Tibial artery (tissue), 4 donors: ENCODE measurements around the gene FBXO42.
"Not testable (repeated sequence)": the region's sequence is repeated elsewhere in the genome, so short reads cannot be mapped to it uniquely, and the experiment has no call there.

Experiments used
- DNase-seq, 2 donors: peaks; one replicate each; pipeline ENCODE4 v3.0.0-alpha.2; 2019
- H3K27ac ChIP-seq, 2 donors: fragments of 200-600 bp; sonication (generic) in 1 of 2; 1 replicate in 1 of 2; 2 replicates in 1 of 2; pipeline ENCODE4 v1.5.1; 2018 to 2019; ENCODE audit warnings: mild to moderate bottlenecking in 1 of 2
- H3K27me3 ChIP-seq, 2 donors: fragments of 200-600 bp; sonication (generic) in 1 of 2; one replicate each; pipeline versions ENCODE4 v1.5.1 to v1.6.0; 2016 to 2019
- H3K36me3 ChIP-seq, 3 donors: fragments of 200-600 bp; sonication (generic) in 2 of 3; one replicate each; pipeline ENCODE4 v1.5.1; 2016 to 2019; ENCODE audit warnings: mild to moderate bottlenecking in 2 of 3
- H3K4me1 ChIP-seq, 4 donors: fragments of 200-600 bp; sonication (generic) in 2 of 4; 1 replicate in 3 of 4; 2 replicates in 1 of 4; pipeline ENCODE4 v1.5.1; 2016 to 2019
- H3K4me3 ChIP-seq, 2 donors: fragments of 200-600 bp; sonication (generic) in 1 of 2; 1 replicate in 1 of 2; 2 replicates in 1 of 2; pipeline ENCODE4 v1.5.1; 2018 to 2019; ENCODE audit warnings: mild to moderate bottlenecking in 2 of 2
- H3K9me3 ChIP-seq, 3 donors: fragments of 200-600 bp; sonication (generic) in 1 of 3; one replicate each; pipeline ENCODE4 v1.5.1; 2016 to 2019
- CTCF ChIP-seq, 2 experiments: fragments of 200-600 bp in 1 of 2; fragments of 450-650 bp in 1 of 2; IDR thresholded peaks; one replicate each; pipeline ENCODE4 v1.5.1; 2017 to 2019; ENCODE audit warnings: antibody characterized with exemption in 2 of 2, mild to moderate bottlenecking in 1 of 2, moderate library complexity in 1 of 2
- intact Hi-C: fragments of 100-400 bp; cut with DNase I; formaldehyde crosslinking; loops from one replicate; pipeline ENCODE4 v1.15.0; 2023; ENCODE audit warnings: low total_unique reads

Gene FBXO42

GRCh38 chr1:16218674-16219071 is 133.6 kb downstream of the FBXO42 start:
- H3K36me3 ChIP-seq, result no peaks in the 10 kb centered on the region
- DNase-seq, result no peak
- no peak overlapping the region for H3K27ac ChIP-seq
- no peak for TF ChIP-seq CTCF (IDR thresholded peaks at IDR 0.05)
- intact Hi-C loops, result no loop called here
- no peaks in the 10 kb centered on the region for H3K27me3 ChIP-seq
- no peaks in the 10 kb centered on the region for H3K9me3 ChIP-seq
- peaks cover 0 to 18% (median 13%) of the 10 kb centered on the region in 4 donors for H3K4me1 ChIP-seq
- no peak overlapping the region for H3K4me3 ChIP-seq

DNA sequence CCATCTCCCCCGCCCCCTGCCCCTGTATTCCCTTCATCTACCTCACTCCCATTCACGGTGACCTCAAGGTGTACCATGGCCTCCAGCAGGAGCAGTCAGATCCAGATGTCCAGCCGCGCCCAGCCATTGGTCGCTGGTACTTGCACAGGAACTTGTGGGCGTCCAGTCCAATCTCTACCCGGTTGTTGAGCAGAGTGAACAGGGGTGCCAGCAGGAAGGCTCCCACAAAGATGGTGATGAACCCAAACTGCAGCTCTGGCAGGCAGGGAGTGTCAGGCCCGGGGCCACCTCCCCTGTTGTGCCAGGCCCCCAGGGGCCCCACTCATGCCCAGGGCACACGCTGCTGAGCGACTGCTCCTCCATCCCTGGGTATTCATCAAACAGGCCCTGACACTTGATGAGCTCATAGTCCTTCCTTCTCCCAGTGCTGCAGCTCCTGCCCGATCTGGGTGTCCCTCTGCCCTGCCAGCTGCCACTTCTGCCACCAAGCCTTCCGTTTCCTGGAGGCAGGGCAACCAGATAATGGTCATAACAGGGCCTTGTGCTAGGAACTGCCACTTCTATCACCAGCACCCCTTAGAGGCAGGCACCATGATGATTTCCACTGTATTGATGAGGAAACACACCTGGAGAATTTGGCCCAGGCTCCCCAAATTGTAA is 134.1 kb downstream of the FBXO42 start:
- no peaks in the 10 kb centered on the region for H3K36me3 ChIP-seq
- H3K4me1 ChIP-seq, result peaks cover 0 to 18% (median 13%) of the 10 kb centered on the region in 4 donors
- intact Hi-C loops, result no loop called here
- no peaks in the 10 kb centered on the region for H3K27me3 ChIP-seq
- peak overlapping the region; percentile 41 to 54 for H3K27ac ChIP-seq
- peak overlapping the region; percentile 51 to 54 for H3K4me3 ChIP-seq
- no peak for DNase-seq
- no peaks in the 10 kb centered on the region for H3K9me3 ChIP-seq
- TF ChIP-seq CTCF (IDR thresholded peaks at IDR 0.05), result no peak

DNA sequence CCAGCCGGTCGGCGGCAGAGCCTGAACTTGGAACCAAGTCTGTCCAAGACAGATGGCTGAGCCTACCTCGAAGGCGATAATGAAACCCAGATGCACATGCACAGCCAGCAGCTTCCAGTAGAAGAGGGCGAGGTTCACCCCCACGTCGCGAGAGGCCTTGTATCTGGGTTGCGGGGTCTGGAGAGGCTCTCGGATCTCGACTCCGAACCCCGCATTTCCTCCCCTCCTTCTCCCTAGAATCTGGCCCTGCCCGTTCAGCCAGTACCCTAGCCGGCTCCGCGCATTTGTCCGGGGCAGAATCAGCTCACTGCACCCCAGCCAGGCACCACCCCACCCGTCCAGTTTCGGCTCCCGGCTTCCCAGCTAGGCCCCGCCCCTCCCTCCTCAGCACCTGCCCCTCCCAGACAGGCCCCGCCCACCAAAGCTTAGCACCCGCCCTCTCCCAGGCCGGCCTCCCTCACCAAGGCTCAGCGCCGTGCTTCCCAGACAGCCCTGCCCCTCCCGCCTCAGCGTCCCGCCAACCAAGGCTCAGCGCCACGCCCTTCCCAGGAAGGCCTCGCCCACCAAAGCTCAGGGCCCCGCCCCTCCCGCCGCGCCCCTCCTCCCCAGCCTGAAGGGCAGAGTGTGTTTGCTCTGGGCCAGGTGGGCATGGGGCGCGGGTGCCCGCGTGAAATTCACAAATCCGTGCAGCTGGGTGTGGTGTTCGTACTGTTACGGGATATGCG is 135.1 kb downstream of the FBXO42 start:
- Histone ChIP-seq H3K27me3 (no peaks in the 10 kb centered on the region), H3K36me3 (no peaks in the 10 kb centered on the region), H3K27ac (peak overlapping the region; percentile 51 to 54), H3K4me3 (peak overlapping the region; percentile 51 to 54), H3K4me1 (peaks cover 0 to 18% (median 13%) of the 10 kb centered on the region in 4 donors), H3K9me3 (no peaks in the 10 kb centered on the region)
- intact Hi-C loops, result no loop called here
- no peak for TF ChIP-seq CTCF (IDR thresholded peaks at IDR 0.05)
- DNase-seq, result peak; percentile 99

DNA sequence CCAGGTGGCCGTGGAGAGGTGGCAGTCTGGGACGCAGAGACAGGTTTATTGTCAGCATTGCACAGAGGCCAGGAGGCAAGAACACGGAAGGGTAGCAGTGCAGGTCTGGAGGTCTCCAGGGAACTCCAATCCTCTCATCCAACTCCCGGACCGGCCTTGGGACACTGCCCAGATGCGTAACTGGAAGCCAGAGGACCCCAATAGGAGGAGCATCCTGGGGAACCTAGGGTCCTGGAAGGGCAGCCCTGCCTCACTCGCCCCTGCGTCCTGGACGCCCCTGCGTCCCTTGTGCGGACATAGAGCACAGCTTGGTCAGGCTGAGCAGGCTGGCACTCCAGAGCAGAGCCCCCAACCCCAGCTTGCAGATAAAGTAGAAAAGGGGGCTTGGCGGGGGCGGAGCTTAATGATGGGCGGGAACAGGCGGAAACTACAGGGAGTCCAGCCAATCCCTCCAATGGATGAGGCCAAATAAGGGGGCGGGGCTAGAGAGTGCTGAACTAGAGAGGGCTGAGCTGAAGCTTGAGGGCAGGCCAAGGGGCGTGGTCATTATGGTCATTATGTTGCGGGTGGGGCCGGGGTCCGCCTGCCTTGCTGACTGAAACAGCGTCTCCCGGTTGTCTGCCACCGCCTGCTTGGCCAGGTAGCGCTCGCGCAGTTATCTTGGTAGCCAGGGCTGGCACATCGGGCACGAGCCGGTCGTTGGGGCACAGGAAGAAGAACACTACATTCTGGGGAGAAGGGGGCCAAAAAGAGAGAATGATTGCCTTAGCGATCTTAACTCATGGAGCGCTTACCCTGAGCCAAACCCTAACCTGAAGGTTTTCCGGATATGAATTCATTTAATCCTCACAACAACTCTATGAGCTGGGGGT is 136.2 kb downstream of the FBXO42 start:
- H3K4me1 ChIP-seq, result peaks cover 0 to 18% (median 13%) of the 10 kb centered on the region in 4 donors
- H3K4me3 ChIP-seq, result peak overlapping the region; percentile 51 to 54
- H3K9me3 ChIP-seq, result no peaks in the 10 kb centered on the region
- H3K27ac ChIP-seq, result peak overlapping the region in 1 of 2 donors; percentile 0
- H3K36me3 ChIP-seq, result no peaks in the 10 kb centered on the region
- no peaks in the 10 kb centered on the region for H3K27me3 ChIP-seq
- intact Hi-C loops, result no loop called here
- TF ChIP-seq CTCF (IDR thresholded peaks at IDR 0.05), result no peak
- DNase-seq, result peak; percentile 81 to 88

DNA sequence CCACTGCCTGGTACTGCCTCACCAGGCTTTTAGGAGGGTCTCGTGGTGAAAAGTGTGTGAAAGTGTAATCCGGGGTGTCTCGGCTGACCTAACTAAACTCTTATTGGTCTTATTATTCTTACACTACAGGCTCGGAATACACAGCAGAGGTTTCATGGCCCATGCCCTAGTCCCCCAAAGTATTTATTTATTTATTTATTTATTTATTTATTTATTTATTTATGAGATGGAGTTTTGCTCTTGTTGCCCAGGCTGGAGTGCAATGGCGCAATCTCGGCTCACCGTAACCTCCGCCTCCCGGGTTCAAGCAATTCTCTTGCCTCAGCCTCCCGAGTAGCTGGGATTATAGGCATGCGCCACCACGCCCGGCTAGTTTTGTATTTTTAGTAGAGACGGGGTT is 137.0 kb downstream of the FBXO42 start:
- H3K9me3 ChIP-seq, H3K4me3 ChIP-seq, intact Hi-C loops, DNase-seq, H3K27ac ChIP-seq, H3K27me3 ChIP-seq, H3K36me3 ChIP-seq: not testable (repeated sequence)
- peaks cover 0 to 18% (median 13%) of the 10 kb centered on the region in 4 donors for H3K4me1 ChIP-seq

DNA sequence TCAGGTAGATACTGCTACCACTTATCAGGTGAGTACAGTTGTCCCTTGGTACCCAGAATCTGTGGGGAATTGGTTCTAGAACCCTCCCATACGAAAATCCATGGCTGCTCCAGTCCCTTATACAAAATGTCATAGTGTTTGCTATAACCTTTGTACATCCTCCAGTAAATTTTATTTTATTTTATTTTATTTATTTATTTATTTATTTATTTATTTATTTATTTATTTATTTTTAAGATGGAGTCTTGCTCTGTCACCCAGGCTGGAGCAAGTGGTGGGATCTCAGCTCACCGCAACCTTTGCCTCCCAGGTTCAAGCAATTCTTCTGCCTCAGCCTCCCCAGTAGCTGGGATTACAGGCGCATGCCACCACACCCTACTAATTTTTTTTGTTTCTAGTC is 138.7 kb downstream of the FBXO42 start:
- H3K4me3 ChIP-seq, DNase-seq, H3K36me3 ChIP-seq, H3K9me3 ChIP-seq, H3K27me3 ChIP-seq, intact Hi-C loops, H3K27ac ChIP-seq: not testable (repeated sequence)
- peaks cover 0 to 29% (median 14%) of the 10 kb centered on the region in 4 donors for H3K4me1 ChIP-seq
